ENCODE data around the gene NOBOX. TPM values are rescaled to one million over a fixed set of nuclear protein-coding genes. Genes with fewer than 3 reads are reported as not detected.
"Not testable (repeated sequence)": the region's sequence is repeated elsewhere in the genome, so short reads cannot be mapped to it uniquely, and the experiment has no call there.

Gene NOBOX
- total RNA-seq, 1 experiment from 2014 or later: not detected

DNA sequence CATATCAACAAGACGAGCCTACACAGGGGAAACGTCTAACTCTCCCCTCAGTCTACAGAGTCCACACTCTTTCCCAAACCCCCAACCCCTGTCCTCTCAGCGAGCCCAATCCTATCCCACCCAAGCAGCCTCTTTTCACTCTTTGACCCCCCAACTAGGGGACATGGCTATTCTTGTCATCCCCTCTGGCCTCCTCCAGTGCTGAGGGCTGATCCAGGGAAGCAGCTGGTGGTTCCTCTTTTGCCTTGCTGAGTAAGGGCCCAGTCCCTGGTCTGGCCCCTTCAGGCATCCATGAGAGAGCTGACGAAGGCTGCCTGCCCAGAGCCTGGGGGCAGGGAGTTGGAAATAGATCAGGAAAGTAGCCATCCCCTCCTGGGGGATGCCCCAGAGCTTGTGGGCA lies 6.4 kb downstream of the NOBOX start:
- DNase-seq (ENCODE audit: extremely low read depth, low read depth): no peak

DNA sequence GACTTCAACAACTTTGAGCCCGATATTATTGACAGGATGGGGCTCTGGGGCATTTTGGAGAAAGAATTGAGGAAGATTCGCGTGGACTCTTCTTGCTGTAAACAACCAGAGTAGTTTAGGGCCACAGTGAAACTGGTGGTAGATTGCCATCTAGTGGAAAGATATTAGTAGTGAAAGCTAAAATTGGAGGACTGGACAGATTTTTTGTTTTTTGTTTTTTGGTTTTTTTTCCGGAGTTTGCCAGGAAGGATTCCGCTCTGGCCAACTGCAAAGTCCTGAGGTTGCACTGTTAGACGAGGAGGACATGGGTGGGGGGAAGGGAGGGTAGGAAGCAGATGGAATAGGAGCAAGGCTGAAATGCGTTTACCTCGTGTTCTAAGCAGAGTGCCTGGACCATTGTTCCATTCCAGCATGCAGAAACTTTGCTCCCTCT lies 11.7 kb downstream of the NOBOX start:
- peak; percentile 52 for DNase-seq (ENCODE audit: extremely low read depth, low read depth)

DNA sequence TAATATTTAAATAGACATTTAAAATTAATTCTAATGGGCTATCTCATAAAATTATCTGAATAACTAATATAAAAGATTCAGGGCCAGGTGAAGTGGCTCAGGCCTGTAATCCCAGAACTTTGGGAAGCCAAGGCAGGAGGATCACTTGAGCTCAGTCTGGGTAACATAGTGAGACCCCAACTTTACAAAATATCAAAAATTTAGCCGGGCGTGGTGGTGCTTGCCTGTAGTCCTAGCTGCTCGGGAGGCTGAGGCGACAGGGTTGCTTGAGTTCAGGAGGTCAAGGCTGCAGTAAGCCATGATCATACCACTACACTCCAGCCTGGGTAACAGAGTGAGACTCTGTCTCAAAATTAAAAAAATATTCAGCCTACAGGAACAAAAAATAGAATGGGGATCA lies 12.5 kb downstream of the NOBOX start:
- DNase-seq (ENCODE audit: extremely low read depth, low read depth): no peak

DNA sequence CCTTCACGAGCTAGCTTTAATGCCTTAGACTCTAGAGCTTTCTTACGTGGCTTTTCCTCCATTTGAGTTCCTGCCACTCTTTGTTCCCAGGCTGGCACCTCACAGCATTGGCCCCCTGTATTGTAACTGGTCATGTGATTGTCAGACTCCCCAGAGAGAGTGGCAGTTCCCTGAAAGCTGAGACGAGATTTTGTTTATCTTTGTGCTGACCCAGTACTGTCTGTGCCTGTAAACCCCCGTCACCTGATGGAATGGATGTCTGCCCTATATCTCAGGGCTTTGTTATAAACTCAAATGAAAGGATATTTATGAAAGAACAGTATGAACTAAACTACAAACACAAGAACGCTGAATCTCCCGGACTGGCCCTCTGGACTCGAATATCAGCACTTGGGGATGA lies 13.0 kb downstream of the NOBOX start:
- no peak for DNase-seq (ENCODE audit: extremely low read depth, low read depth)

DNA sequence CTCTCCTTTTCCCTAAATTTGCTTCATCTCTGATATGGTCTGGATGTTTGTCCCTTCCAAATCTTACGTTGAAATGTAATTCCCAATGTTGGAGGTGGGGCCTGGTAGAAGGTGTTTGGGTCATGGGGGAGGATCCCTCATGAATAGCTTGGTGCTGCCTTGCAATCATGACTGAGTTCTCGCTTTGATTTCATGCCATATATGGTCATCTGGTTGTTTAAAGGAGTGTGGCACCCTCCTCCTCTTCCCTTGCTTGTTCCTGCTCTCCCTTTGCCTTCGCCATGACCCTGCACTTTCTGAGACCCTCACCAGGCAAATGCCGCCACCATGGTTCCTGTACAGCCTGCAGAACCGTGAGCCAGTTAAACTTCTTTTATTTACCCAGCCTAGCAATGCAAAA lies 14.5 kb downstream of the NOBOX start:
- DNase-seq (ENCODE audit: extremely low read depth, low read depth): no peak

DNA sequence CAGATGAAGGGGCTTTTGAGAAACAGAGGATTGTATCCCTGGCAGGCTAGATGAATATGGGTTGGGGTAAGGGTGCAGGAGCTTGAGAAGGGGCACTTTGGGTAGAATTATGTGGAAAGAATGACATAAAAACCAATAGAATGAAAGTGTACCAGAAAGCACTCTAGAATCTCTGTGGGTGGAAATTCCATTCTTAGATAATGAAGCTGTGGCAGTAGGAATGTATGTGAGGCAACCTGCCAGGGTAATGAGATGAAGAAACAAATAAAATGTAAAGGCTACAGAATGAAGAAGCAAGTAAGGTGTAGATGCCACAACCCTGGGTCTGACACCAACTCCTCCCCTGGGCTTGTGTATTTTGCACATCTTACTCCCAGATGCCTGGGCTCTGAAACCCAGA lies 16.8 kb downstream of the NOBOX start:
- no peak for DNase-seq (ENCODE audit: extremely low read depth, low read depth)

DNA sequence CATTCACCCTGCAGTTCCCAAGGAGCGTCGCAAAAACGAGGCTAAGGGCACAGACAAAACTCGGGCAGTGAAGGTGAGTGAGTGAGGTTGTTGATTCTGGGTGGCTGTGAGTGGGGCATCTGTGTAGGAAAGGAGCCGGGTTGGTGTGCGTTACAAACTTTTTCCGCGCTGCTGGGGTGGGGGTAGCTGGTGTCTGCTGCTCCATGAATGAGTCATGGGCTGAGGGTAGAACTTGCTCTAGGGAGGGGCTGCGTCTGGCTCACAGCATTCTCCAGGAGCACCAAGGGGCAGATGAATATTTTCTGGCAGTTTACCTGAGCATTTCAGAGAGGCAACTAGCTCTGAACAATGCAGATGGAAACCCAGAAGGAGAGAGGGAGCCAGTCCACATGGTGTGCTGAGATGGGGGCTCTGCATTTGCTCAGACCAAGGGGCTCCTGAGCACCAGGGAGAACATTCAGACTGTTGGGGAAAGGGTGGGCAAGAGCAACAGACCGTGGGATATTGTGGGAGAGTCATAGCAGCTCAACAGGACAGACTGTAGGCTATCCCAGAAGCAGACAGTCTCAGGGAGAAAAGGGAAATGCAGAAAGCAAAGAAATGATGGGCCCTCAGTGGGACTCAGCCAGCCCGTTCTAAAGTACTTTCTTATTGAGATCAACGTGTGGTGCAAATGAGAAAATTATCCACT lies 18.8 kb downstream of the NOBOX start:
- DNase-seq (ENCODE audit: extremely low read depth, low read depth): no peak

DNA sequence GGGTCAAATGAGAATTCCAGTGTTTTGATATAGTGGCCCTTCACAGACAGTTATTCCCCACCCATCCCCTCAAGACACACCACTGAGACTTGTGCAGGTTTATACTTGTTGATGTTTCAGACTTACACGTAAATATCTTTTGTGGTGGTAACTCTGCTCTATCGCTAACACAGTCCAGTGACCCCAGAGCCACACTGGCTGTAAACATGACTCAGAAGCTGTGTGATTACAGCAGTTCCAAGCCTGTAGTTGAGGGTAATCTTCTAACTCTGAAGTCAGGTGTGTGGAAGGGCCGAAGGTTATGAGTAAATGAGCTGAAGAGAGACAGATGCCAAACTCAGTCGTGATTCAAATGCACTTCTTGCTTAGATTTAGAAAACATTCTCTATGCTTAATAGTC lies 19.4 kb downstream of the NOBOX start:
- no peak for DNase-seq (ENCODE audit: extremely low read depth, low read depth)

DNA sequence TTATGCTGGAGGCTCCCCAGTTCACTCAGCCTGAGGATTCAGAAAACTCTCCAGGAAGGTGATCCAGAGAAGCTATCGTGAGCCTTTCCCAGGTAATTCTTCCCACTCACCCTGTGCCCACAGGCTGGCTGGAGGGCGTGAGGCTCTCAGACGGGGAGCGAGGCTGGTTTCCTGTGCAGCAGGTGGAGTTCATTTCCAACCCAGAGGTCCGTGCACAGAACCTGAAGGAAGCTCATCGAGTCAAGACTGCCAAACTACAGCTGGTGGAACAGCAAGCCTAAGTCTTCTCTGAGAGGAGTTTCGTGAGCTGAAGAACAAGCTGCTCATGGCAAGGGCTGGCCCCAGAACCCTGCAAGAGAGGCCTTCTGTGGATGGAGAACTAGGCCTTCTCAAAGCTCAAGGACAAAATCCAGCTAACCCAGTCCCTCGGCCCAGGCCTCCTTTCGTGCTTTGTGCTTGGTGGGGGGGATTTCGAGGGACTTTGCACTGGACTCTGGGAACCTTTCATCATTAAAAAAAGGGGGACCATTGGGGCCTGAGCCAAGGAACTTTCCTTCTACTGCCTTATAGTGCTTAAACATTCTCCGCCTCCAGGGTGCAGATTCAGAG lies 23.6 kb downstream of the NOBOX start:
- no peak for DNase-seq (ENCODE audit: extremely low read depth, low read depth)

DNA sequence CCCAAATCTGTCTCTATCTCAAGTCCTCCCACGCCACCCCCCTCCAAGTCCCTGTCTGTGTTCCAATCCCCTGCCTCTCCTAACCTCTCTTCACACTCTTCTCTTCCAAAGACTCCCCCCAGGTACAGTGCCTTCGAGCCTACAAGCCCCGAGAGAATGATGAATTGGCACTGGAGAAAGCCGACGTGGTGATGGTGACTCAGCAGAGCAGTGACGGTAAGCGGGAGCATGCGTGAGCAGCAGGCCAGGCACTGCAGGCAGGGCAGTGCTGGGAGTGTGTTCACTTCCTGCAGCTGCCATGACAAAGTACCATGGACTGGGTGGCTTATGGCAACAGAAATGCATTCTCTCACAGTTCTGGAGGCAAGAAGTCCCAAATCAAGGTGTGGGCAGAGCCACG lies 24.8 kb downstream of the NOBOX start:
- DNase-seq (ENCODE audit: extremely low read depth, low read depth): no peak

DNA sequence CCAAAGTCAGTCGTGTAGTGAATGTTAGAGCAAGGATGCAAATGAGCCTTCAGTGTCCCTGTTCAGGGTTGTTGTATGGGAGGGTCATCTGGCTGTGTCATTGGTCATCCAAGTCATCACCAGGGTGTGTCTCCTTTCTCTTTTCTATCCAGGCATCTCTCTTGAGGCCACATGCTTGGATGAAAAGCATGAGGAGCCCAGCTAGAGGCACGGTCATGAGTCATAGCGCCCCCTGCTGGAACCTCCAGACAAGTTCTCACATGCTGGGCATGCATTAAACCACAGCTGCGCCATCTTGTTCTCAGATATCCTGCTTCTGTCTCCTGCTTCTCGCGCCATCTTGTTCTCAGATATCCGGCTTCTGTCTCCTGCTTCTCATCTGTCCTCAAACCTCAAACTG lies 34.3 kb downstream of the NOBOX start:
- DNase-seq (ENCODE audit: extremely low read depth, low read depth): not testable (repeated sequence)

DNA sequence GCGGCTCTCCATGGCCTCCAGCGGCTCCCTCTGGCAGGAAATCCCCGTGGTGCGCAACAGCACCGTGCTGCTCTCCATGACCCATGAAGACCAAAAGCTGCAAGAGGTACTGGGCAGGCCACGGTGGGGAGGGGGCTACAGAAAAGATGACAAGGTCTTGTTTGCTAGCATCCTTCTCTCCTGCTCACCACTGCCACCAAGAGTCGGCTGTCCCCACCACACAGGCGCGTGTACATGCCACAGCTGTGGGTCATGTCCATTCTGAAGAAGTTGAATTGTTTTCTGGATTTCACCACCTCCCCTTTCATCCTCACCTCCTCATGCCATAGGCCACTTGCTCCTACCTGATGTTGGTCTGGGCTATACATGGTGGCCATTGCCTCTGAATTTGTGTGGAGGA lies 36.2 kb downstream of the NOBOX start:
- DNase-seq (ENCODE audit: extremely low read depth, low read depth): not testable (repeated sequence)

DNA sequence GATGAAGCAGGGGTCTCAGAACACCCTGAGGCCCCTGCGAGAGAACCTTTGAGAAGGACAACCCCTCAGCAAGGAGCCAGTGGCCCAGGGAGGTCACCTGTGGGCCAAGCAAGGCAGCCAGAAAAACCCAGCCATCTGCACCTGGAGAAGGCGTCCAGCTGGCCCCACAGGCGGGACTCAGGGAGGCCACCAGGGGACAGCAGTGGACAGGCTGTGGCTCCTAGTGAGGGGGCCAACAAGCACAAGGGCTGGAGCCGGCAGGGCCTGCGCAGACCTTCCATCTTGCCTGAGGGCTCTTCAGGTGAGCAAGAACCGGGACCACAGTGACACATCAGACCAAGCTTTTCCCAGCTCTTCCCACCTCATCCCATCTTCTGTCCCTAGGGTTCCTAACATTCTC lies 38.0 kb downstream of the NOBOX start:
- DNase-seq (ENCODE audit: extremely low read depth, low read depth): not testable (repeated sequence)

DNA sequence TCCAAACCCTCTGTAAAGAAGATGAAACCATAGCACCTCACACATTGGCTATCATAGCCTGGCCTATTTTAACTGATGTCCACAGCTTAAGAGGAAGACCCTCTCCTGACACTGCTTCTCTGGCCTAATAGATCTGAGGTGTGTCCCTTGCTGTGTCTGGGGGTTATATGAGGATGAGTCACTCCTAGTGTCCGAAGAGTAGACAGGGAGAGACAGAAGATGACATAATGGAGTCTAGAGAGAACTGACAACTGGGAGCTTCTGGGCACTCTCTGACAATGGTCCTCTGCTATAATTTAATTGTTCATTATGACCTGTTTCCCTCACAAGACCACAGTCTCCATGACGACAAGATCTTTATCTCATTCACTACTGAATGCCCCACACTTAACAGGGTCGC lies 41.4 kb downstream of the NOBOX start:
- DNase-seq (ENCODE audit: extremely low read depth, low read depth): not testable (repeated sequence)

DNA sequence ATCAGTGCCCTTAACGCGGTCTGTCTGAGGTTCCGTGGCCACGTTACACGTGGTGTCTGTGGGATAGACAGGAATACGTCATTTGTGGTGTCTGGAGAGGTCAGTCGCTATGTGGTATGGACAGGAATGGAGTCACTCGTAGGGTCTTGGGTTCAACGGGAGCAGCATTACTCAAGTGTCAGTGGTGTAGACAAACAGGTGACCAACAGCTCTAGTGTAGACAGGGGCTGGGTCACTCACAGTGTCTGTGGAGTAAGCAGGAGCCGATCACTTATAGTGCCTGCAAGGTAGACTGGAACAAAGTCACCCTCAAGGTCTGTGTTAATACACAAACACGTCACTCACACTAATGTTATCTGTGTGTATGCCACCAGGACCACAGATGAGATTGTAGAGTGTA lies 46.6 kb downstream of the NOBOX start:
- not testable (repeated sequence) for DNase-seq (ENCODE audit: extremely low read depth, low read depth)

DNA sequence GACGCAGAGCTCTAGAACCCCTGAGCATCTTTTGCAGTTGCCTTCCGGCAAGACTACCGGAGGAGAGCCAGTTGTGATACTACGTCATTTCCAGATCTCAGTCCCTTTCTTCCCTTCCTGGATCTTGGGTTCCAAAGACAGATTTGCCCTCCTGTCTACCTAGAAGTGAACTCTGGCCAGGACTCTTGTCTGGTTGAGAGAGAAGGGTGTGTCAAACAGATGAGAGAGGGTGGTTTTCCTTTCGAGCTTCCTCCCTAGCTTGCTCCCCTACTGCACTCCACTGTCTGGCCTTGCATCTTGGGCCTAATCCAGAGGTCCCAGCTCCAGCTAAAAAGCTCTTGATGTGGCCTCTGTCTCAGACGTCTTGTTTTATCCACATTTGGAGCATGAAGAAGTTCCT lies 47.3 kb downstream of the NOBOX start:
- DNase-seq (ENCODE audit: extremely low read depth, low read depth): not testable (repeated sequence)

DNA sequence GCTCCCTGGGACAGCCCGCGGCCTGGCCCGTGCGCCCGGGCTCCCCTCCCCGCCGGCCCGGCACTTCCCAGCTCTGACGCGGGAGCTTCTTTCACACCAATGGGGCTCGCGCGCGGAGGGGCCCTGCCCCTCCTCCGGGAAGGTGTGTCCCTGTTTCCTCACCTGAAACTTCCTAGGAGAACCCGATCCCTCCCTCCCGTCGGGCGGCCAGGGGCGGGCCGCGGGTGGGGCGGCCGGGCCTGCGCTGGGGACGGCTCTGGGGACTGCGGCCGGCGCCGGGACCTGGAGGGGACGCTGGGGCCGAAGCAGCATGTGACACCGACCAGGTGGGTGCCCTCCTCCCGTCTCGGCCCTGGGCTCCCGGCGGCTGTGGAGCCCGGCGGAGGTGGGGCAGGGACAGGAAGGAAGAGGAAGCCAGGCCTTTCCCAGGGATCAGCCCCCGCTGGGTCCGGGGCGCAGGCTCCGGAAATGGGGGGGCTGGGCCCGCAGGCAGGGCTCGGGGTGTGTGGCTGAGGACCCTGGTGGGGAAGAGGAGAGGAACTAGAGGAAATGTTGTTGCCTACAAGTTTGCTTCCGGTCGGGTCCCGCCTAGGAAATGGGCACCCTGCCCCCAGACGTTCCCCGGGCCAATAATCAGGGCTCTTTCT lies 48.2 kb downstream of the NOBOX start, which contains the start of gene ARHGEF5:
Gene ARHGEF5, plus strand, starts transcription at position 227 of the 647 bp plus-strand sequence. CDS start 7,268 bp downstream, outside the sequence.
- not testable (repeated sequence) for DNase-seq (ENCODE audit: extremely low read depth, low read depth)

DNA sequence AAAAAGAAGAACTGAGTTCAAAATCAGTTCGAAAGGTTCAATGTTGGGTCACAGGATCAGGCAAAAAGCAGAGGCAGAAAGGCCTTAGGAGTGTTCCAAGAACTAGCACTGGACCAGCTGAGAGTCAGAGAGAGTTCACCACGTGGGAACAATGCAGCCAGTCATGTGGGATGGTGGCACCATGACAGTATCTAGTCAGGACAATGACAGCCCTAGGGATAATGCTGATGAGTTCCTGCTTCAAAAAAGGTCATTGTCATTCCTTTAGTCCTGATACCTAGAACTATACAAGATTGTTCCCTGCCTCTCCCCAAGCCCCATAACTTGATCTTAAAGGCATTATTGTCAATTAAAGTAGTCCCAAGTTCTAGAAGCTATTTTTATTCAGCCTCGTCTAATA lies 51.8 kb downstream of the NOBOX start:
- DNase-seq (ENCODE audit: extremely low read depth, low read depth): not testable (repeated sequence)

DNA sequence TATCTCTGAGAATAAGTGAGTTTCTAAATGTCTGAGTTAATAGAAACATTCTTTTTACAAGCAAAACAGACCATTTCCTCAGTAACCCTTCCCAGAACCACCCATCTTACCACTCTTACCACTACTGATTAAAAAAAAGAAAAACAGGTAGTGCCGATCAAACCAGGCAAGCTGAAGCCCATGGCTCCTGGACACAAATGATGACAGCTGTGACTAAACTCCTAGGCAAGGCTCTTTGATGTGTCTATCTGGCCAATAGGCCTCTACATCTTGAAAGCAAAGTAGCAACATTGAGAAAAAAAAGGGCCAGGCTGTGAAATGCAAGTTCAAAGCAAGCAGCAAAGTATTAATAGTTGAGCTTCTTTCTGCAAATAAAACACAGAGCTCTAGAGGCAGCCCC lies 54.9 kb downstream of the NOBOX start:
- not testable (repeated sequence) for DNase-seq (ENCODE audit: extremely low read depth, low read depth)
